Panc1 (cell line): ENCODE data around the gene GUCY1A1. TPM values are rescaled to one million over a fixed set of nuclear protein-coding genes. Genes with fewer than 3 reads are reported as not detected.

ENCODE experiments used
- ATAC-seq: fragments of 200-7000 bp; cut with Tn5 transposase; 2 replicates; pipeline ENCODE4 v1.9.1; 2020; ENCODE audit warnings: mild to moderate bottlenecking, moderate library complexity
- BruUV-seq: library from RNA; stranded (reverse); fragments of 400-500 nt; replicated peaks from 2 replicates; lab custom pipeline; 2021; lab: Mats Ljungman, UMichigan
- CTCF ChIA-PET: fragments of 300-600 bp; sonication (Branson Sonifier 250); formaldehyde crosslinking; loops from one replicate; lab custom pipeline; 2022; ENCODE audit warnings: antibody characterized with exemption; lab: Charles Lee
- POLR2A ChIA-PET: fragments of 300-600 bp; sonication (Branson Sonifier 250); formaldehyde crosslinking; loops from one replicate; lab custom pipeline; 2022; ENCODE audit warnings: antibody characterized with exemption; lab: Charles Lee
- DNase-seq: peaks from one replicate; pipeline ENCODE4 v3.0.0-alpha.2; 2010; ENCODE audit warnings: low read depth, low spot score
- H3K27ac ChIP-seq: 2 replicates; pipeline ENCODE4 v1.5.1; 2011; ENCODE audit warnings: mild to moderate bottlenecking, low read length, inconsistent platforms
- H3K27me3 ChIP-seq: fragments of 200-500 bp; sonication (Bioruptor generic); 2 replicates; pipeline ENCODE4 v1.6.0; 2014; ENCODE audit warnings: low read length, inconsistent platforms; ENCODE audit not compliant: control insufficient read depth, insufficient read depth
- H3K36me3 ChIP-seq: fragments of 200-500 bp; sonication (Bioruptor generic); 2 replicates; pipeline ENCODE4 v1.5.1; 2014; ENCODE audit warnings: inconsistent platforms, mild to moderate bottlenecking, low read length, moderate library complexity; ENCODE audit not compliant: control insufficient read depth, insufficient read depth
- H3K4me1 ChIP-seq: 2 replicates; pipeline ENCODE4 v1.5.1; 2011; ENCODE audit warnings: inconsistent platforms, mild to moderate bottlenecking, low read length, moderate library complexity; ENCODE audit not compliant: control insufficient read depth, insufficient read depth
- H3K4me3 ChIP-seq, 2 experiments: 2 replicates each; pipeline ENCODE4 v1.5.1; 2011 to 2012; ENCODE audit warnings: low read depth in 2 of 2, low read length in 2 of 2, mild to moderate bottlenecking in 2 of 2, inconsistent platforms in 1 of 2, moderate library complexity in 1 of 2
- H3K9me3 ChIP-seq: fragments of 200-500 bp; sonication (Bioruptor generic); 2 replicates; pipeline ENCODE4 v1.5.1; 2014; ENCODE audit warnings: low read depth, mild to moderate bottlenecking, inconsistent platforms, low read length, moderate library complexity; ENCODE audit not compliant: control insufficient read depth, insufficient read depth
- CTCF ChIP-seq: fragments of 450-650 bp; IDR thresholded peaks from 2 replicates; pipeline ENCODE4 v1.5.1; 2017; ENCODE audit warnings: mild to moderate bottlenecking
- POLR2AphosphoS5 ChIP-seq: IDR thresholded peaks from 2 replicates; pipeline ENCODE4 v1.6.1; 2012; ENCODE audit warnings: mild to moderate bottlenecking, low read depth, low read length, moderate library complexity
- REST ChIP-seq, 2 experiments: IDR thresholded peaks; 2 replicates each; pipeline ENCODE4 v1.6.1; 2011 to 2012; ENCODE audit warnings: low read depth in 2 of 2, control low read depth in 1 of 2, low read length in 1 of 2, mild to moderate bottlenecking in 1 of 2, moderate library complexity in 1 of 2; ENCODE audit not compliant: insufficient read depth in 1 of 2
- SIN3A ChIP-seq: IDR thresholded peaks from 2 replicates; pipeline ENCODE4 v1.6.1; 2012; ENCODE audit warnings: low read depth, mild to moderate bottlenecking, low read length, moderate library complexity, borderline replicate concordance; ENCODE audit not compliant: insufficient read depth
- TCF7L2 ChIP-seq: IDR thresholded peaks from 2 replicates; pipeline ENCODE4 v1.6.1; 2011; ENCODE audit warnings: mild to moderate bottlenecking, low read depth, low read length, inconsistent platforms
- in situ Hi-C: cut with HindIII; loops from 2 replicates; pipeline ENCODE4 v1.10.0; 2016; ENCODE audit warnings: low sequenced_read_pairs, low pct_unique_long_range_greater_than_20kb
- intact Hi-C: fragments of 100-400 bp; cut with micrococcal nuclease; formaldehyde crosslinking; loops from one replicate; pipeline ENCODE4 v1.10.0; 2022; ENCODE audit not compliant: unreplicated experiment
- total RNA-seq: library from RNA; stranded (reverse); gene quantifications from one replicate; pipeline ENCODE4 v1.2.1, GENCODE V29; 2021; ENCODE audit not compliant: unreplicated experiment

The GUCY1A1 gene
- total RNA-seq, 1 experiment from 2014 or later, result 0.57 TPM

- DNase-seq, result no peak
- Histone ChIP-seq H3K9me3 (no peaks in the 10 kb centered on the region), H3K27me3 (no peaks in the 10 kb centered on the region), H3K4me1 (no peaks in the 10 kb centered on the region), H3K36me3 (no peaks in the 10 kb centered on the region; the same call in 1 of the 2 replicates), H3K4me3 (no peak overlapping the region), H3K27ac (no peak overlapping the region)
- CTCF ChIA-PET, result no interaction called here
- BruUV-seq, result no TSS peak
- intact Hi-C loops (no loop called here), in situ Hi-C loops (no loop called here)
- no peak for ATAC-seq
- no peak for TF ChIP-seq TCF7L2
- TF ChIP-seq CTCF, result no peak
- TF ChIP-seq POLR2AphosphoS5, result no peak
- TF ChIP-seq REST (IDR thresholded peaks at IDR 0.05; ENCODE audit: insufficient read depth in 1 of 2, low read depth in 2 of 2, low read length in 1 of 2), result no peak
- TF ChIP-seq SIN3A, result no peak
- POLR2A ChIA-PET, result no interaction called here
Measured at GRCh38 chr4:155679343-155679742, 12.7 kb downstream of the GUCY1A1 start.

- in situ Hi-C loops, result no loop called here
- no peaks in the 10 kb centered on the region for H3K4me1 ChIP-seq
- no TSS peak for BruUV-seq
Measured at GRCh38 chr4:155681886-155682285, 15.2 kb downstream of the GUCY1A1 start.

More at GRCh38 chr4:155681886-155682285, 15.2 kb downstream of the GUCY1A1 start:
- ChIA-PET CTCF (no interaction called here), POLR2A (no interaction called here)
- intact Hi-C loops, result no loop called here
- ATAC-seq (no peak), DNase-seq (no peak)
- Histone ChIP-seq H3K9me3 (no peaks in the 10 kb centered on the region), H3K27ac (no peak overlapping the region), H3K27me3 (no peaks in the 10 kb centered on the region), H3K36me3 (no peaks in the 10 kb centered on the region; the same call in 1 of the 2 replicates), H3K4me3 (no peak overlapping the region)
- no peak for TF ChIP-seq REST (IDR thresholded peaks at IDR 0.05; ENCODE audit: insufficient read depth in 1 of 2, low read depth in 2 of 2, low read length in 1 of 2)
- no peak for TF ChIP-seq POLR2AphosphoS5
